GM18951 (cell line): Measurements from ENCODE around the gene WLS.

Source experiments
- POLR2A ChIP-seq: IDR thresholded peaks from 4 replicates; pipeline ENCODE4 v1.6.1; 2011; ENCODE audit warnings: mild to moderate bottlenecking; ENCODE audit not compliant: insufficient read length, insufficient read depth; ENCODE audit errors: extremely low read depth
- in situ Hi-C: fragments of 300-500 bp; cut with MboI; formaldehyde crosslinking; loops from one replicate; pipeline ENCODE4 v1.12.0; 2022; ENCODE audit warnings: low sequenced_read_pairs, mixed read lengths, inconsistent platforms; ENCODE audit not compliant: unreplicated experiment

Gene WLS

DNA sequence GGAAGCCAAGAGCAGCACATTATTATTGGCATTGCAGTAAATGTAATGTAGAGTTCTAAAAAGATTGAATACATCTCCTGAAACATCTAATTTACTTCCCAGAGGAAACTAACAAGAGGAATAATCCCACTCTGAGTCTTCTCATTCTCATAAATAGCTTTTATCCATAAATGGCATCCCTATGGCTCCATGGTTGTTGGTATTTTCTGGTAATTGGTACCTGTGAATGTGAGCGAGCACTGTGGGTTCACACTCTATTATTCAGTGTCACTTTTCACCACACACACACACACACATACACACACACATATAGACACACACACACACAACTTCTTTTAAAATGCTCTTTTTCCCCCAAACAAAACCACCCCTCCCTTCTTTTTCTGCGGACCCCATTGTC lies 4.7 kb upstream of the WLS start:
- in situ Hi-C loops: no loop called here
- no peak for TF ChIP-seq POLR2A

DNA sequence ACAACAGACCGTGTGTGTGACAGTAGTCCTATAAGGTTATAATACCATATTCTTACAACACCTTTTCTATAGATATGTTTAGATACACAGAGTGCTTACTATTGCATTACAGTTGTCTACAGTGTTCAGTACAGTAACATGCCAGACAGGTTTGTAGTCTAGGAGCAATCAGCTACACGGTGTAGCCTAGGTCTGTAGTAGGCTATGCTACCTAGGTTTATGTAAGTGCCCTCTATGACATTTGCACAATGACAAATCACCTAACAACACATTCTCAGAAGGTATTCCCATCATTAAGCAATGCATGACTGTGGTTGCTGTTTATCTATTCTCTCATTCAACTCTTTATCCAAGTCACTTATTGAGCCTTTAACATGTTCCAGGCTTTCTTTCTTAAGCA lies 1.8 kb upstream of the WLS start:
- in situ Hi-C loops: no loop called here
- TF ChIP-seq POLR2A: no peak

GRCh38 chr1:68233202-68233601 lies 879 bp upstream of the WLS start:
- TF ChIP-seq POLR2A: no peak
- in situ Hi-C loops: no loop called here

DNA sequence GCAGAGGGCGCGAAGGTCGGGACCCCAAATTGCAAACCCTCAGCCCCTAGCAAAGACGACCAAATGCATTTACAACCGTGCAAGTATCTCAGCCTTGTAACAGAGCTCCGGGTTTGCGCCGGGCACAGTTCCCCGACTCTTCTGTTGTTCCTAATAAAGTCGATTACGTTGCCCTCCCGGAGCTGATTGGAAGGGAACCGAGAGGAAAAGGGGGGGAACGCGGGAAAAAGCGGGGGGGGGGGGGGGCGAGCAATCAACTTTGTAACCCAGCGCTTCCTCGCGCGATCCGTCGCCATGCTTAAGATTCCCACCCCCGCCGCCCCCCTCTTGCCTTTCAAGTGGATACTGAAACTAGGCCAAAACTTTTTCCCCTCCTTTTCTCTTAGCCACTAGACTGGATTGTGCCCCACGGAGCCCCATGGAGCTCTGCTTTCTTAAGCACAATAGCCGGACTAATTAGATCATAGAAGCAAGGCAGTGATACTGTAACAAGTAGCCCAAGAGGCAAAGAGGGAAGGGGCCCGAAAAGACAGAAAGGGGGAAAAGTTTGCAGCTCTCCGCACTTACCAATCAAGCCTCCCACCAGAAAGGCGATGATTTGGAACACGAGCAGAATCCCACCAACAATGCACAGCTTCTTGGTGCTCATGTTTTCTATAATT lies 565 bp downstream of the WLS start:
- TF ChIP-seq POLR2A: no peak
- in situ Hi-C loops: no loop called here

DNA sequence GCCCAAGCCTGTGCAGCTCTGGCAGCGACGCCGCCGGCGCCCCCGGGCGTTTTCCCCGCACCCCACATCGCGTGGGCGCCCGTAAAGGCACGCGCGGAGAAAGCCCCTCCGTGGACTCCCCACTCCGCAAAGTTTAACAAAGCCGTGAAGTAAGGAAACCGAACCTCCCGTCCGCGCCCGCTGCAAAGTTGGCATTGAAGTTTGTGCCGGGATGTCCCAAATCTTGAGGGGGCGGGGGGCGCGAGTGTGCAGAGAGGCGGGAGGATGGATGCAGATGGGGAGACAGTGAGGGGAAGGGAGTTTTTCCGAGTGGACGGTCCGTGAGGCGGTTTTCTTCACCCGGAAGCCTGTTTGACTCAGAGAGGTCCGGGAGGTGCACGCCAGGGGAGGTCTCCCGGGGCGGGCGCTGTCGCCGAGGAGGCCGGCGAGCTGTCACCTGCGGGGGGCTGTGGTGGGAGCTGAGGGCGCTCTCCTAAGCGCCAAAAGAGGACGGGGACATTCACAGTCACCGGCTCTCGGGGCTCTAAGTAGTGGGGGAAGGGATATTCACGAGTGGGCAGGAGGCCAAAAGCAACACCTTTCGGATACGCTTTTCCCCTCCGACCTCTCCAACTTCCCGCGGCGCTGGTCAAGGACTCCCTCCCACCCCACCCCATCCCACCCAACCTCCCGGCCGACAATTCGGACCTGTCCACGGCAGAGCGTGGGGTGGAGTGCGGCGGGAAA lies 1.3 kb downstream of the WLS start:
- TF ChIP-seq POLR2A: no peak

GRCh38 chr1:68230484-68230802 lies 1.9 kb downstream of the WLS start:
- no peak for TF ChIP-seq POLR2A
- in situ Hi-C loops: no loop called here

More for the DNA sequence above, 1.3 kb downstream of the WLS start:
- in situ Hi-C loops: no loop called here

GRCh38 chr1:68229650-68230483 lies 2.5 kb downstream of the WLS start:
- in situ Hi-C loops: no loop called here
- TF ChIP-seq POLR2A: no peak

DNA sequence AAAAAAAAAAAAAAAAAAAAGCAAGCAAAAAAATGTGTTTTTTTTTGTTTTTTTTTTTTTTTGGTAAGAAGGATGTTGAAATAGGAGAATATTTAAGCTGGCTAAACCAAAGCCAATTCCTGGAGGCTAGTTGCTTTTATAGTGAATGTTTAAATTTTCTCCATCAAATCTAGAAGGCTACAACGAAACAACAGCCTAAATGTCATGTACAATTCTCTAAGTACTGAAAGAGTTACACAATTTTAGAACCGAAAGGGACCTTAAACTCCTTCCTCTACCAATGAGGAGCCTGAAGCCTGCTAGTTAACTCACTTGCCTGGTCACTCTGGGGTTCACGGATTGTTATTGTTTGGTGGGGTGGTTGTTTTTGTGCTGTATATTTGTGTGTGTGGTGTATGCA lies 3.5 kb downstream of the WLS start:
- in situ Hi-C loops: no loop called here

DNA sequence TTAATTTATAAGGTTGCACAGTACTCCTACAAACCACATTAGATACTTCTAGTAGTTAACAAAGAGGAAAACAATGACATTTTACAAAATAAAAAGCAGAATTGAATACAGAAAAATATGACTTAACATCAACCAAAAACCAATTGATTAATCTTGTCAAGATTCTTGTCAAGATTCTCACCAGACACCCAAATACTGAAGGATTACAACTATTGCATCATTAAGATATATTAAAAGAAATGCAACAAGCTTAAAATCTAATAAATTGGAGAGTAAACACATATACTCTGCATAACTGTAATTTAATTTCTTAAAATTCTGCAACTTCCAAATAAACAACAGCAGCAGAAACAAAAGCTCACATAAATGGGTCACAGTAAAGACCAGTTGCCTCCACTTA lies 4.7 kb downstream of the WLS start:
- in situ Hi-C loops: no loop called here
- TF ChIP-seq POLR2A: no peak

More for the DNA sequence above, 3.5 kb downstream of the WLS start:
- TF ChIP-seq POLR2A: no peak

- no peak for TF ChIP-seq POLR2A
- in situ Hi-C loops: no loop called here
These were observed 6.5 kb downstream of the WLS start for GRCh38 chr1:68225781-68226180.

DNA sequence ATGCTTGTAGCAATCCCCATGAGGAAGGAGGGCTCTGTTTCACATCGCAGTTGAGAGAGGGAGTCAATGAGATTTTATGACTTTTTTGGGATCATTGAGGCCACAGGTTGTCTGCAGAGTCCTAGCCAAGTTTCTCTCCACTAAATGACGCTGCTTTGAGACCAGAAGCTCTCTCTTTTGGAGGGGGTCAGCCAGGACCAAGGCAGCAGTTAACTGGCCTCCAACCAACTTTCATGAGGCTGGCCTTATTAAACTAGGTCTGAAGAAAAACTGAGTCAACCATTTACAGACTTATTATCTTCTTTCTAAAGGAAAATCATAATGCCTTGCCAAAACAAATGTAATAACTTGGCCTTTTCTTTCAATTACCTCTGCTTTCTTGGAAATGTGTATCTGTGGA lies 8.6 kb downstream of the WLS start:
- no peak for TF ChIP-seq POLR2A
- in situ Hi-C loops: no loop called here

DNA sequence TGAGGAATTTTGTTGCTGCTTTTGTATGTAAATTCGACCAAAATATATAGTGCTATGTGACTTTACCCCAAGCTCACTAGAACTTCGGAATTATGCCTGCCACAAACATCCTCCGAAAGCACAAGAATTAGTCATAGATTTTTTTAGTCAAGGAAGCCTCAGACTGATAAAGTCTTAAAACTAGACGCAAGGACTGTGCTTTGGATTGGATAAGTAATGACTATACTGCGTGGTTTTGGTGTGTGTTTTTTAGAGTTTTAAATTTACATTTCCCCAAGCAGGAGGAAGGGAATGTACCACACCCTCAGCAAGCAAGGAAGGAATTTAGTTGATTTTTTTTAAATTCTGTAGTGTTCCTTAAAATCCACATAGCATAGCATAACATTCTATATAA lies 10.3 kb downstream of the WLS start:
- in situ Hi-C loops: no loop called here
- TF ChIP-seq POLR2A: no peak
